NCI-H510A (cell line): ENCODE measurements around the gene MICALL2.

Experiments used
- DNase-seq: peaks from one replicate; lab custom pipeline; 2025; lab: John Stamatoyannopoulos, UW

The MICALL2 gene

DNA sequence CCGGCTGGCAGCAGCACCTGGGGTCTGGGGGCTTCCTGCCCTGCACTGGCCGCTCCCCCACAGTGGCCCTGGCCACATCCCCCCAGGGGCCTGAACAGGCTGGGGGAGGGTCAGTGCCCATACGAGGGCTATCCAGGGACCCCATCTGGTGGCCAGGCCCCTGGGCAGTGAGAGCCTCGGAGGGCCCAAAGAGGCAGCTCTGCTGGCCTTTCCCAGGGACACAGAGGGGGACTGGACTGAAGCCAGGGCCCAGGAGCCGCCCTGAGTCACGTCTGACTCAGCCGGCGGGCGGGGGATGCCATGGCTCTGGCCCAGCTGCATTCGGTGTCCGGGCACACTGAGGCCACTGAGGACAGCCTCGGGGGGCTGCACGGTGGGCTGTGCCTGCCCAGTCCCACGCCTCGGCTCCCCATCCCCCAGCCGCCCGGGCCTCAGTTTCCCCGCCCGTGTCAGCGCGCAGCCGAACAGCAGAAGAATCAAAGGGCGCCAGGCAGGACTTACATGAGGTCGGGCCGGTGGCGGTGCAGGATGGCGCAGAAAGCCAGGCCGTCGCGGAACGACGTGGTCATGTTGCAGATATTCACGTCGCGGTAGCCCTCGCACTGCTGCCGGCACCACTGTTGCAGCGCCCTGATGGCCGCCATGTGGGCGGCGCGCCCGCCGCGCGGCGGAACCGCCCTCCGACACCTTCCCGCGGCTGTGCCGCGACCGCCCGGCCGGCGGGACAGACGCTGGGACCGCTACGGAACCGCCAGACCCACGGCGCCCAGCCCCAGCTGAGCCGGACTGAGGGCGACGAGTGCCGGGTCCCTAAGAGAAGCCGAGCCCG is at the start of gene MICALL2:
MICALL2 (minus strand) TSS at position 788 of the 829 bp plus-strand sequence; CDS start at position 644, 144 bp downstream.
- DNase-seq, result no peak

DNA sequence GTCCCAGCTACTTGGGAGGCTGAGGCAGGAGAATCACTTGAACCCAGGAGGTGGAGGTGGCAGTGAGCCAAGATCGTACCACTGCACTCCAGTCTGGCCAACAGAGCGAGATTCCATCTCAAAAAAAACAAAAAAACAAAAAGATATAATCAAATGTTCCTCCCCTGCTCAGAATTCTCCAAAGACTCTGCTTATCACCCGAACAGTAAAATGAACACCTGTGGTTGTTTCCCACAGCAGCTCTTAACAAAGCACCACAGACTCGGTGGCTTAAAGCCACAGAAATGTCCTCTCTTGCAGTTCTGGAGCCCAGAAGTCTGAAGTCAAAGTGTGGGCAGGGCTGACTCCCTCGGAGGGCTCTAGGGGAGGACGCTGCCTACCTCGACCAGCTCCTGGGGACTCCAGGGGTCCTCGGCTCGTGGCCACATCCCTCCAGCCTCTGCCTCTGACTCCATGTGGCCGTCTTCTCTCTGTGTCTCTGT is 49.0 kb upstream of the MICALL2 start:
- no peak for DNase-seq

DNA sequence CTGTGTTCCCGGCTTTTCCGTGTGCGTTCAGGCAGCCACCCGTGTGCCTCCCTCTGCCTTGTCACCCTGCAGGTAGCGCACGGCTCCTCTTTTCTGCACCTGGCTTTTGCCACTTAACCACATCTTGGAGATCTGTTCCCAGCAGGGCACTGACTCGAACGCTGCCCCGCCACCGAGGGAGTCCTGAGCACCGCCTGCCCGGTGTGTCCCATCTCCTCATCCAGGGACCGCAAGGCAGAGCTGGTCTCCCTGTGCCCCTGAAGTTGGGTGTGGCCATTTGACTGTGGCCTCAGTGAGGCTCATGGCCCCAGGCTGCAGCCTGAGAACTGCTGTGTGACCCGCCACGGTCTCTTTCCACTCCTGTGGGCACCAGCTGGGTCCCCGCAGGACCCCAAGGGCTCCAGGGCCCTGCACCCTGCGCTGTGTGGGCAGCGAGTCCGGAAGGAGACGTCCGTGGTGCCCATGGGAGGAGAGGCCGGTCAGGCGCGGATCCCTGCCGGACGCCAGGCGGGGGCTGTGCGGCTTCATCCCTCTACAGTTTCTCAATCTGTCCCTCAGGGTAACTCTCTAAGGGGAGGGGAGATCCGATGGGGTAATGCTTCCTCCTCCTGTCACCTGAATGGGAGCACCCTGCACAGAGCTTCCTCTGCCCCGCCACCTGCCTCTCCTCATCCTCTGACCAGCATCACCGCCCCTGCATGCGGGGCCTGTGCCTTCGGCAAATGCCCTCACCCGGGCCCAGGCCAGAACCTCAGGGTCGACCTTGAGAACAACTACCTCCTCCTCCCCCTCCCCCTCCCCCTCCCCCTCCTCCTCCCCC is 46.7 kb upstream of the MICALL2 start:
- peak; percentile 67 for DNase-seq

DNA sequence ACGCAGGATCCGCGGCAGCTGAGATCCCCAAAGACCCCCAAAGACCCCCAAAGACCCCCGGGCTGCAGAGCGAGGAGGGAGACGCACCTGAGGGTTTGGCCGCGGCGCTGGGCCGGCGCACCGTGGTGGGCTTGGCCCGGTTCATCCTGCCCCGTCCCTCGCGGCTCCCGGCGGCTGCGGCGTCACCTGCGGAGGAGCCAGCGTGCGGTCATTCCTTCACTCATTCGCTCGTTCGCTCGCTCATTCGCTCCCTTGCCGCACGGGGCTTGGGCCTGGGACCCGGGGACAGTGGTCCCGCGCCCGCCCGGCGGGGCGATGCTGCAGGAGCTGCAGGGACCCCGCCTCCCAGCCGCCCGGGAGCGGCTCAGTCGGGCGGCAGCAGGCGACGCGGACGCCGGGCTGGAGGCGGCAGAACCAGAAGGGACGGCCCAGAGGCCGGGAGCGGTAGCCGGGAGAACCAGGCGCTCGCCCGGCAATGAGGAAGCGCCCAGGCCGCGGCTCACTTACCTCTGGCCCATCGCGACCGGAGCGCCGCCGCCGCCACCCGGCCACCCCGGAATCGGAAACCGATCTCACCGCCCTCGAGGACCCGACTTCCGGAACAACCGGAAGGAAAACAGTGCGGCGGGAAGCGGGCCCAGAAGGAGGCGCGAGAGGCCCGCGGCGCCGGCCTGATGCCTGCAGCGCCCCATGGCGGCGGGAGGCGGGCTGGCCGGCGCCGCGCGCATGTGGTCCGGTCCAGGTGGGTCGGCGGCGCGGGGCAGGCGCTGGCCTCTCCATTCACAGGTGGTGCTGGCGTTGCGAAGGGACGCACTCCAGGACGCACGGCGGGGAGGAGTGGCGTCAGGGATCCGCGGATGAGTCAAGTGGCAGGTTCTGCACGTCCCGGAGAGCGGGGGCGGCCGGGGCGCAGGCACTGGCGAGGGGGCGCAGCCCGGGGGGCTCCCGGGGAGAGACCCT is 44.8 kb upstream of the MICALL2 start, which contains the start of gene INTS1:
INTS1 (minus strand) TSS at position 574 of the 960 bp plus-strand sequence; CDS start at position 145, 429 bp downstream.
- DNase-seq, result peak; percentile 98

DNA sequence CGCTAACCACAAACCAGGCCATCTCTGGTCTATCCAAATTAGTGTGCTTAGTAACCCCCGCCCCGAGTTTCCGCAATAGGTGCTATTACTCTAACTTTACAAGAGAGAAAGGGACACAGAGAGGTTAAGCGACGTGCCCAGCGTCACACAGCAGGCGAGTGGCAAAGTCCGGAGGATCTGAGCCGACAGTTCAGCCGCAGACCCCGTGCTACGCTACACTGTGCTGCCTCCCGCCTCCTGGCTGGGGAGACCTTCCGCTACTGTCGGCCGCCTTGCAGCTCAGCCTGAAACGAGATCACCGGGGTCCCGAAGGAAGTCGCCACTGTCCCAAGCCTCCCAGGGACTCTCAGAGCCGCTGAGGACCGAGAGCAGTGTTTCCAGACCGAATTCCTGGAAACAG is 44.1 kb upstream of the MICALL2 start:
- DNase-seq, result no peak

DNA sequence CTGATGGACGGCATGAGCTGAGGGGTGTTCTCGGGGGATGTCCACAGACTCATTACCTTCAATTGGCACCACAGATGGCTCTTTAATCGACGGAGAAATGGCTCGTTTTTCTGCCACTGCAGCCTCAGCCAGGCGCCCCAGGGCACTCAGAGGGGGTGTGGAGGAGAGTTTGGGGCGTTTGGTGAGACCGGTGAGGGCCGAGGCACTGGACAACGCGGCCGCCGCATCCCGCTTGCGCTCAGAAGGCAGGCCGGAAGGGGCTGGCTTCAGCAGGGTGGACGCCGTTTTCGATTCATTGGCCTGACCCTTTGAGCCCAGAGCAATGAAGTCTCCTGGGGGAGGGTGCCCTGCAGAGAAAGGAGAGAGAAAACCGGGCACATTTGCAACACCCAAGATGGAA is 43.6 kb upstream of the MICALL2 start:
- no peak for DNase-seq

DNA sequence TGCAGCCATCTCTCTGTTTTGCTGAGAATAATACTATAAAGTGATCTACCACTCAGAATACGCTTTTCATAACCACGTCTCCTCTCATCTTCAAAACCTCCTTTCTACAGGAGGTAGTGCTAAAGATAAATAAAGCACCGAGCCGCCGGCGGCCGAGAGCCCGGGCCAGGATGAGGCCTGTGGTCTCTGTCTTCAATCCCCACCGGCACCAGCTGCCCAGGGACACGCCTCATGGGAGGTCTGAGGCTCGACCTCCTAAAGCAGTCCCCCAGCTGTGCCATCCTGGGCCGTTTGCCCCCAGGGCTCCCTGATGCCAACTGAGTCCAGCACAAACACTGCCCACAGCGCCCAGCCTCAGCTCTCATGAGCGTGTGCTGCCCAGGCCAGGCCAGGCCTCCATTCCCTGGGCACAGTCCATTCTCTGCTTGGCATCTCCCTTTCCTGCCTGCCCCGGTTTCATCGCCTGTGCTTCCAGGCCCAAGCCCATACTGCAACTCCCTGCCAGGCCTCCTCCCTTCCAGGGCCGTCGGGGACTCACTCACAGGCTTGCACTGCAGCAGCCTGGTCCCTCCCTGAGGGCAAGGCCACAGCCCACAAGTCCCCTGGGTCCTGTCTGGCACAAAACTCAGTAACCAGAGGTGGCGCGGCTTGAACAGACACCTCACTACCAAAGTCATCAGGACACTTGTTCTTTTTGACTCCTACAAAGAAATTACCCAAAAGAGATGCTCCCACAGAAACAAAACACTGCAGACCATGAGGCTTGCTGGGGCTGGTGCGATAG is 42.4 kb upstream of the MICALL2 start:
- no peak for DNase-seq

DNA sequence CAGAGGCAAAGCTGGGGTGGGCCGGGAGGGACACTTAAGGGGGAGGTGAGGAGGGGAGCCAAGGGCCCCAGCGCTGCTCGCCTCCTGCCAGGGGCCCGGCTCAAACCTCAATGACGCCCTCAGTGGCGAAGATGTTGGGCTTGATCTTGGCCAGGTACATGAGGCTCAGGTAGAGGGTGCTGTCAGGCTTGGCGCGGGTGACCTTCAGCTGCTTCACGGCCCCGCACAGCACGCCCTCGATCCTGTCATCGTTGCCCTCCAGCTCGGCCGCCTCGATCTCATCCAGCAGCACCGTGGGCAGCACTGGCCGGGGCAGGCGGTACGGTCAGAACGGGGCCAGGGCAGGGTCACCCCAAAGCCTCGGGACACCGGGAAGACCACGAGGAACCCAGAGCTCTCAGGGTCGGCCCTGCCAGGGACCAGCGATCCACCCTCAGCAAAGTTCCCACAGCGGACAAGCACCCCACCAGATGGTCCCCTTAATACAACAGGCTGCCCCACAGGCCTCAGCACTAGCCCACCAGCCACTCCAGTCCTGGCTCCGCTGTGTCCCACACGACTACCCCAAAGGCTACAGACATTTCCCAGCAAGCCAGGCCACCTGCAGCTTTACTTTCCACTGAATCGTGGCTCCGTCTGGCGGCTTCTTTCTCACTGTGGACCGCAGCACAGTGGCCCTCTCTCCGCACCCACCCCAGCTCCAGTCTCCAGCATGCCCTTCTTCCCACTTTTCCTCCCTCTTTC is 41.0 kb upstream of the MICALL2 start:
- no peak for DNase-seq

DNA sequence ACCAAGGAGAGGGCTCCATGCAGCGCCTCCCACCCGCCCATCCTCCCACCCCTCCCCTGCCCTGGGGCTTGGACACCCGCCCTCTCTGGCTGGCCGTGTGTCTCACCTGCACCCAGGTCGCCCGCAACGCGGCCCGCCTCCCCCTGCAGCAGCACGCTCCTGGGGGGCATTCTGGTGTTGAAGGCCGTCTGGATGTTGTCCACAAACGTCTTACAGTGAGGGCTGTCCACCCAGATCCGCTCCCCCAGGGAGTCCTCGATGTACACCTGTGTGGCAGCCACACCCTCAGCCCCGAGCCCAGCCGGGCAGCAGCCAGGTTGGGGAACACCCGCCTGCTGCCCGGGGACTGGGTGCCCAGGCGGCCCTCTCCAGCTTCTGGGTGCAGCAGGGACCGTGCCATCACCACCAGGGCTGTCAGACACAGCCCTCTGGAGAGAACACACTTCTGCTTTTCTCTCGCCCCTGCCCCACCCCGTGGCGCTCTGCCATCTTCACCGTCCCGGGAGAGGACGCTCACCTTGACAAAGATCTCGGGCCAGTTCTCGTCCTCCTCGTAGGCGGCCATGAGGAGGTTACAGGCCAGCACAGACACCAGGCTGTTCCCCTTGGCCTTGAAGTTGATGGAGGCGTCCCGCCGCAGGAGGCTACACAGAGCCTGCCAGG is 40.2 kb upstream of the MICALL2 start:
- DNase-seq, result no peak

DNA sequence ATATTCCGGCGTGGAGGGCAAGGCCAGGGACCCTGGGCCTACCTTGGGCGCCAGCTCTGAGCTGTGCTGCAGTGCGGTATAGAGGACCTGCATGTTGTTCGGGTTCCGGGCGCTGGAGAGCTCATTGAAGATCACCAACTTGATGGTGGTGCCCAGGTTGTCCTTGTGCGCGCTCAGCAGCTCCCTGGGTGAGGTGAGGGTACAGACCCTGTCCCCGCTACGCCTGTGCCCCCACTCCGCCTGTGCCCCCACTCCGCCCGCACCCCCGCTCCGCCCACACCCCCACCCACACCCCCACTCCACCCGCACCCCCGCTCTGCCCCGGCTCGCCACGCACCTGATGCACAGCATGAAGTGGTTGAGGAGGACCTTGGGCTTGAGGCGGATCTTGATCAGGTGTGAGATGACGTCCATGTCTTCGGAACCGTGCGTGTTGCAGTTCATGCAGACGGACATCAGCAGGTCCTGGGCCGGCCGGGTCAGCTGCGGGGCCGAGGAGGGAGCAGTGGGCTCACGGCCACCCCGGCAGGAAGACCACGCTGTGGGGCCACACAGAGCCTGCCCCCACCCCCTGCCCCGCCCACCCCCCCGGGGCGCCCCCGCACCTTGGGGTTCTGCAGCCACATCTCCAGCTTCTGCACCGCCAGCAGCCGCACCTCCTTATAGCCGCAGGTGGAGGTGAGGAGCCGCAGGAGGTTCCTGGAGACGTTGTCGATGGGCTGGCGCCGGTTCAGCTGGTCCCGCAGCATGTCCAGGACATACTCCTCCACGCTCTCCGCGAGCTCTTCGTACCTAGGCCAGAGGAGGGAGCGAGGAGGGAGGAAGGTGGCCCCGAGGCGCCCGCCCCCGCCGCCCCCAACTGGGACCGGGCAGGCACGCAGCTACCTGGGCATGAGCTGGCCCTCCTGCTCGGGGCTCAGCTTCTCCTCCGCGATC is 39.4 kb upstream of the MICALL2 start:
- DNase-seq, result no peak

DNA sequence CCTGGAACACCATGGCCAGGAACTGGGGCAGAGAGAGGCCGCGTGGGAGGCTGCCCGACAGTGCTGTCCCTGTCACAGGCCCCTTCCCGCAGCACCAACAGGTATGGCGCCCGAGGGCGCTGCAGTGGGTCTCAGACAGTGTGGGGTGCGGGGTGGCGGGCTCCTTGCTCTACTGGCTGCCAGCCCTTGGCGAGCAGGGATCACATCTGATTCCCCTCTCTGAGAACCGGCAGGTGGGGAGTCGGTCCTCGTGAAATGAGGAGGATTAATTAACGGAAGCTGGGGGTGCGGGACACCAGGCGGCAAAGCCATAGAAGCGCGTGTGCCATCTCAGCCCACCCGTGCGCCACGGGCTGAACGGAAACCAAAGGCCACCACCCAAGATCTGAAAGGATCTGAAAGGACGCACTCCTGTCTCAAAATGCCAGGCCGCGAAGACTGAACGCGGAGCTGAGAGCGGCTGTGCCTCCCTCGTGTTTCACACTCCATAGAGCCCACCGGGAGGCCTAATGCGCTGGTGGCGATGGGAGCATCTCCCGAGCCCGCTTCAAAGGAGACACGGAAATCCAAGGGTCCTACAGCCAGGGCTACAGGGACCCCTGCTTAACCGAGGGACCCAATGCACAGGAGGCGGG is 38.1 kb upstream of the MICALL2 start:
- no peak for DNase-seq

DNA sequence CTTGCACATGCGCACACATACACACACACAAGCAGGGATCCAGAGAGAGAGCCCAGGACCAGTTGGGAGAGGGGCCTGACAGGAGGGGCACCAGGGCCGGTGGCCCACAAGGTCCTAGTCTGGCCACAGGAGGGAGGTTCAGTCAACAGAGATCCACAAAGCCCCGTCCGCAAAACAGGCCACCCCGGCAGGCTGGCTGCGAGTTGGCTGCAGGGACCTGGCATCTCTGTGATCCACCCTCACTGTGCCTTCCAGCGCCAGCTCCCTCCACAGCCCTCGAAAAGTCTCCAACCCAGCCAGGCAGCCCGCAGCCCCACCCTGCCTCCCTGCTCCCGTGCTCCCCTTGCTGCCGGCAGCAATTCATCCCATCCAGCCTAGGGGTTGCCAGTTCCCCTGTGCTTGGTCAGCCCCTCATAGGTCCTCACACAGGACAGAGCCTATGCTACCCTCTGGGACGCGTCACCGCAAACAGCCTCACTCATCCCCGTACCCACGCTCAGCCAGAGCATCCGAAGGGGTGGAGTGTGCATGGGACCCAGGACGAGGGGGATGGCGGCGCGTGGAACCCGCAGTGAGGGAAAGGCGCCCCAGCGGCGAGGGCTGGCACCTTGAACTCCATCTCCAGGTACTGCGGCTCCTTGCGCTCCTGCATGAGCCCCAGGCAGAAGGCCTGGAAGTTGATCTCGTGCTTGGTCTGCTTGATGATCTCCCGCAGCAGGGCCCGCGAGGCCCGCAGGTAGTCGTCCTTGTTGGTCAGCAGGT is 37.4 kb upstream of the MICALL2 start:
- DNase-seq, result no peak

DNA sequence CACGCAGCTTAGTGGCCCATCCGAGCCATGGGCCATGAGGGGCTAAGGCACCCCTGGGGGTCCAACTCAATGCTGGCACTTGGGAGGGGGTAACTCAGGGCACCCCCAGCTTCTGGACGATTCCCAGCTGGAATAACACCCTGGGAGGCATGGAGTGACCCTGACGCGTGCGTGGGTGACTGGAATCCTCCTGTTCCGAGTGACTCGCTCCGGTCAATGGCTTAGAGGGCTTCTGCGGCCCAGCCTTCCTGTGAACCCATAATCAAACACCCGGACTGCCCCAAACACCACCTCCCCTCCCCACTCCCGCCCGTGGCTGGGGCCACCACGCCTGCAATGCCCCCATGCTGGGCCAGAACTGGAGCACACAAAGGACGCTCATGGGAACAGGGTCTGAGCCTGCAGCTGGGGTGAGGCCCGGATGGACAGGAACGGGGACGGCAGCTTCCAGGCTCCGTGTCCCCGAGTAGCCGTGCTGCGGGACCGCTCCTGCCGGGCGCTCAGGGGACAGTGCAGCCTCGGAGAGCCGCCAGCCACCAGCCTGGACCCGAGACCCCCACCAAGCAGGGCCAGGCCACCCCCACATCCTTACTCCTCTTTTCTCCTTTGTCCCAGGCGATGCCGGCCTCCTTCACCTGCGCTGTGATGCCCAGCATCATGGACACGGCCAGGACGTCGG is 36.4 kb upstream of the MICALL2 start:
- no peak for DNase-seq

DNA sequence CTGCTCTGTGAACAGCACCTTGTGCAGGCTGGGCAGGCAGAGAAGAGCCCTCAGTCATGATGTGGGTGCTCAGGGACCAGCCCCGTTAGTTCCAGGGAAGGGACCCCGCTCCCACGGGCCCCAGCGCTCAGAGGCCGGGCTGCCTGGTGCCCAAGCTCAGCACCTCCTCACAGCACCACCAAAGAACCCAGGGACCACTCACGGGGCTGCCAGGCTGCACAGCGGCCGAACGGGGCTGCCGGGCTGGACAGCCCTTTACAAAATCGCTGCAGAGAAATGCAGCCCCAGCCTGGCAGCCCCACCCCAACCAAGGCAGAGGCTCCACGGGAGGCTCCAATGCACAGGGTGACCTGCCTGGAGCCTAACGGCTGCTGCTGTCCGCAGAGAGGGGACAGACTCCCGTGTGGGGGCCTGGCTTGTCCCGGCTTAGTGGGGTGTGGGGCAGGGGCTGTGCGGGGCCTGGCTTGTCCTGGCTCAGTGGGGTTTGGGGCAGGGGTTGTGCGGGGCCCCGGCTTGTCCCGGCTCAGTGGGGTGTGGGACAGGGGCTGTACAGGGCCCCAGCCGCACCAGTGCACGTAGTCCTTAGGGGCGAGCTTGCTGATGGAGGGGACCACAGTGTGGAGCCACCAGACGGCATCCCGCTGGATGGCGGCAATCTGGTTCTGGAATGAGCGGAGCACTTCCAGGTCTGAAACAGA is 35.7 kb upstream of the MICALL2 start:
- no peak for DNase-seq

DNA sequence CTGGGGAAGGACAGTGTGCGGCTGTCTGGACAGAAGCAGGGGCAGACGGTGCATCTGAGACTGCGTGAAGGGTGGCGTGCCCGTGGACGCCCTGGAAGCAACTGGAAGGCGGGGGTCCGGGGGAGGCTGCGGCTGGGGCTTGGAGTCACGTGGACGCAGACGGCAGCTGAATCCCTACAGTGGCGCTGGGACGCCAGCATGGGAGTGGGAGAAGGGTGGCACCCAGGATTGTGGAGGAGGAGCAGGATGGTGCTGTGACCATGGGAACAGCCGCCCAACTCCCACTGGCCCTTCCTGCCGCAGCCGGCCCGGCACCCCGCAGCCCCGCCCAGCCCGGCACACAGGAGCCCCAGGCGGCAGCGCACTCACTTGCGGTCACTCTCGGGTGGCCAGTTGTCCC is 35.2 kb upstream of the MICALL2 start:
- DNase-seq, result no peak

DNA sequence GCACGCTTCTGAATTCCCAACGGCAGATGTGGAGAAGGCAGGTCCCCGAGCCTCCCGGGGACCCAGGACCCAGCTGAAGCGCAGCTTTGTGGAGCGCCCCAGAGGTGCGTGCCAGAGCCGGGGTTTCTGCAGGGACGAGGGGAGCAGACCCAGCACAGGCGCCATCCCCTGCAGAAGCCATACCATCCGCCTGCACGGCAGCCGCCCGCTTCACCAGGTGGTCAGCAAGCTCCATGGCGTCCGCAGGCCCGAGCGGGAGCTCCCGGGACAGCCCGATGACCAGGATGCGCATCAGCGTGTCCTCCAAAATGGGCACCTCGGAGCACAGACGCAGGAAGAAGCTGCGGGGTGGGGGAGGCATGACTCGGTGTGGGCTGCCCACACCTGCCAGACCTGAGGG is 34.3 kb upstream of the MICALL2 start:
- DNase-seq, result no peak
